Thymus (tissue), 11 donors: ENCODE results near the gene TBC1D5. TPM values are rescaled to one million over a fixed set of nuclear protein-coding genes. Genes with fewer than 3 reads are reported as not detected.

ENCODE experiments used
- DNase-seq, 9 donors: peaks; one replicate each; pipeline ENCODE4 v3.0.0-alpha.2; 2013; ENCODE audit warnings: low spot score in 9 of 9, low read depth in 6 of 9, missing footprints in 1 of 9
- H3K27ac ChIP-seq, 2 donors: one replicate each; pipeline ENCODE4 v1.5.1; 2013; ENCODE audit warnings: control low read depth in 1 of 2, low read depth in 1 of 2, low read length in 1 of 2, mild to moderate bottlenecking in 1 of 2, moderate library complexity in 1 of 2
- H3K27me3 ChIP-seq, 2 donors: one replicate each; pipeline ENCODE4 v1.5.1; 2013; ENCODE audit warnings: low read length in 1 of 2; ENCODE audit not compliant: control insufficient read depth in 2 of 2, insufficient read depth in 1 of 2
- H3K36me3 ChIP-seq, 2 donors: one replicate each; pipeline ENCODE4 v1.5.1; 2013; ENCODE audit warnings: low read length in 1 of 2, mild to moderate bottlenecking in 1 of 2, moderate library complexity in 1 of 2; ENCODE audit not compliant: control insufficient read depth in 2 of 2, insufficient read depth in 2 of 2
- H3K4me1 ChIP-seq, 2 donors: one replicate each; pipeline ENCODE4 v1.5.1; 2013; ENCODE audit warnings: low read length in 2 of 2; ENCODE audit not compliant: control insufficient read depth in 2 of 2, insufficient read depth in 2 of 2
- H3K4me3 ChIP-seq, 2 donors: one replicate each; pipeline ENCODE4 v1.5.1; 2013; ENCODE audit warnings: low read length in 2 of 2, control low read depth in 1 of 2, mild to moderate bottlenecking in 1 of 2
- H3K9me3 ChIP-seq, 2 donors: one replicate each; pipeline ENCODE4 v1.5.1; 2013; ENCODE audit warnings: low read length in 1 of 2, mild to moderate bottlenecking in 1 of 2; ENCODE audit not compliant: control insufficient read depth in 2 of 2, insufficient read depth in 1 of 2
- WGBS: extraction: QIAGEN DNeasy Blood & Tissue Kit; methylation state at CpG from one replicate; pipeline ENCODE4 v1.1.7; 2013; 5-methylcytosine and 5-hydroxymethylcytosine counted together
- polyA plus RNA-seq: library from polyadenylated mRNA; stranded (reverse); fragments of 200-250 nt; gene quantifications from one replicate; pipeline ENCODE4 v1.2.3, GENCODE V29; 2013
- total RNA-seq: library from RNA; stranded (reverse); fragments of 120-200 nt; gene quantifications from one replicate; pipeline ENCODE4 v1.2.4, GENCODE V29; 2013
- donor health status: healthy.

TBC1D5 gene
- total and polyA plus RNA-seq, 2 donors, result 8.9 to 37.3 TPM

DNA sequence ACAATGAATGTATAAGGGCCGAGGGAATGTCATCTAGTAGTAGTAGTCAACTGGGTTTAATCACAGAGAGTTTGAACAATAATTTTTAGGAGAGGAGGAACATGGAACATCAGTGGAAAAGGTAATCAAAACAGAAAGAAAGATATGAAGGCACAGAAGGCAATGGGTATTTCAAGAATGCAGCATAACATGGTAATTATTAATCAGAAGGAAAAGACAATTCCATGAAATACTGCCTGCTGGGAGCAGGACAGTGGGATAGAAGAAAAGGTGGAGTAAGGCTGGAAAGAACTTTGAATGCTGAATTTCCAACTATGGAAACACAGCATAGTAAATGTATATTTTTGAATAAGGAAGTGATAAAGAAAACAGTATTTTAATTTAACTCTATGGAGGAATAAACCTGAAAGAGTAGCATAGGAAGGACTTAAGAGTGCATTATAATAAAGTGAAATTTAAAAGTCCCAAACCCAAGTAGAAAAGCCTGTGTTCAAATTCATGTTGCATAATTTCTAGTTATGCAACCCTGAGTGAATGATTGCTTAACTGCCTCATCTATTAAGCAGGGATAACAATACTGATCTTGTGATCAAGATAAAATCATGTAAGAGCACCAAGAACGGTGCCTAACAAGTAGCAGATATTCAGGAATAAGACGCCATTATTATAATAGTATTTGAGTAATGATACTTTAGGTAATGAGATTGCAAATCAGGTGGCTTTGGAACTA, 357.7 kb downstream of the TBC1D5 start:
- no peaks in the 10 kb centered on the region for H3K4me1 ChIP-seq
- H3K27me3 ChIP-seq, result no peaks in the 10 kb centered on the region
- H3K36me3 ChIP-seq, result no peaks in the 10 kb centered on the region
- H3K4me3 ChIP-seq, result no peak overlapping the region
- H3K27ac ChIP-seq, result no peak overlapping the region
- DNase-seq, result no peak
- WGBS, result 86% methylated on average over 3 of the region's 3 CpGs
- H3K9me3 ChIP-seq, result no peaks in the 10 kb centered on the region

- Histone ChIP-seq H3K27me3 (no peaks in the 10 kb centered on the region), H3K36me3 (peaks cover 0 to 6% of the 10 kb centered on the region in 2 donors)
- 99% methylated on average over 1 of the region's 1 CpG for WGBS
Measured at GRCh38 chr3:17373304-17373703, 369.1 kb downstream of the TBC1D5 start.

GRCh38 chr3:17372362-17373210, 369.8 kb downstream of the TBC1D5 start:
- DNase-seq, result no peak
- Histone ChIP-seq H3K36me3 (peaks cover 0 to 6% of the 10 kb centered on the region in 2 donors), H3K4me3 (no peak overlapping the region), H3K27me3 (no peaks in the 10 kb centered on the region), H3K27ac (no peak overlapping the region), H3K4me1 (no peaks in the 10 kb centered on the region), H3K9me3 (no peaks in the 10 kb centered on the region)
- WGBS, result 98% methylated on average over 4 of the region's 4 CpGs

More at GRCh38 chr3:17373304-17373703, 369.1 kb downstream of the TBC1D5 start:
- DNase-seq, result no peak
- Histone ChIP-seq H3K27ac (no peak overlapping the region), H3K4me1 (no peaks in the 10 kb centered on the region), H3K4me3 (no peak overlapping the region), H3K9me3 (no peaks in the 10 kb centered on the region)

DNA sequence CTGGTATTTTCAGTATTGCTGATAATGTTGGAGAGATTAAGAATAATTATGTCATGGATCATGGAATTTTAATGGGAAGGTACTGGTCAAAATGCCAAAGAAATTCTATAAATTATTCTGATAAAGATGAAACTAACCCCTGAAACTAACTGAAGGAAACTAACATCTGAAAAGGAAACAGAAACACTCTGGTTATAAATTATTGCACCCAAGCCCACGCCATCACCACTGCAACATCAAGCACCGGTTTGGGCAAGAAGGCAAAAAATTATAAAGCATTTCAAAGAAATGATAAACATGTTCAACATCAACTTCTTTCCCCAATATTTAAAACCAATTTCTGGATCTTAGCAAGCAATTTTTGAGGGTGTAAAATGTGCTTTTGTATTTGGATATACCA, 372.5 kb downstream of the TBC1D5 start:
- no peaks in the 10 kb centered on the region for H3K27me3 ChIP-seq
- H3K36me3 ChIP-seq, result peaks cover 0 to 6% of the 10 kb centered on the region in 2 donors
- no peak overlapping the region for H3K4me3 ChIP-seq
- 78% methylated on average over 2 of the region's 2 CpGs for WGBS
- no peak for DNase-seq
- H3K9me3 ChIP-seq, result no peaks in the 10 kb centered on the region
- H3K4me1 ChIP-seq, result no peaks in the 10 kb centered on the region
- H3K27ac ChIP-seq, result no peak overlapping the region

- Histone ChIP-seq H3K4me1 (no peaks in the 10 kb centered on the region), H3K4me3 (no peak overlapping the region), H3K27me3 (no peaks in the 10 kb centered on the region), H3K9me3 (no peaks in the 10 kb centered on the region), H3K36me3 (peaks cover 0 to 6% of the 10 kb centered on the region in 2 donors), H3K27ac (no peak overlapping the region)
- 100% methylated on average over 1 of the region's 1 CpG for WGBS
- DNase-seq, result no peak
Measured at GRCh38 chr3:17367171-17367570, 375.3 kb downstream of the TBC1D5 start.

DNA sequence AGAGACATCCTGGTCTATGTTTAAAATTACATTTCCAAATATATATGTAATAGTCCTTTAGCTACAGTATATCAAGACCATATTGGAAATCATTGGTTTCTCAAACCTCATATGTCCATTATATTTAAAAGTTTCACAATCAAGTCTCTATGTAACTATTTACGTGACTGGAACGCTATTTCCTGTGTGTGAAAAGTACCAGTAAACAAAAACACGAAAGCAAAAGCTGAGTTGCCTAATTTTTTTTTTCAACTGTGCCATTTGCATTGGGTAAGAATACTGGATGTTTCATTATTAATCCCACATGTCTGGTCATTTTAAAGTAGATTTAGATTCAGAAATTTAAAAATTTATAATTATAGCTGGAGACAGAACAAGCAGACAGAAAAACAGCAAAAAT, 381.4 kb downstream of the TBC1D5 start:
- Histone ChIP-seq H3K4me3 (no peak overlapping the region), H3K27me3 (no peaks in the 10 kb centered on the region), H3K9me3 (no peaks in the 10 kb centered on the region), H3K27ac (no peak overlapping the region), H3K4me1 (no peaks in the 10 kb centered on the region), H3K36me3 (no peaks in the 10 kb centered on the region)
- DNase-seq, result no peak
- WGBS, result 95% methylated on average over 3 of the region's 3 CpGs

- Histone ChIP-seq H3K36me3 (no peaks in the 10 kb centered on the region), H3K9me3 (no peaks in the 10 kb centered on the region), H3K27ac (no peak overlapping the region), H3K4me3 (no peak overlapping the region), H3K4me1 (no peaks in the 10 kb centered on the region), H3K27me3 (no peaks in the 10 kb centered on the region)
- DNase-seq, result no peak
- 90% methylated on average over 1 of the region's 1 CpG for WGBS
Measured at GRCh38 chr3:17359911-17360310, 382.5 kb downstream of the TBC1D5 start.

- H3K27me3 ChIP-seq, result no peaks in the 10 kb centered on the region
- 98% methylated on average over 5 of the region's 5 CpGs for WGBS
- H3K27ac ChIP-seq, result no peak overlapping the region
Measured at GRCh38 chr3:17357035-17357710, 385.3 kb downstream of the TBC1D5 start.

GRCh38 chr3:17356585-17356984, 385.8 kb downstream of the TBC1D5 start:
- no peak for DNase-seq
- Histone ChIP-seq H3K4me3 (no peak overlapping the region), H3K27ac (no peak overlapping the region), H3K9me3 (no peaks in the 10 kb centered on the region), H3K4me1 (no peaks in the 10 kb centered on the region), H3K27me3 (no peaks in the 10 kb centered on the region), H3K36me3 (no peaks in the 10 kb centered on the region)

More at GRCh38 chr3:17357035-17357710, 385.3 kb downstream of the TBC1D5 start:
- Histone ChIP-seq H3K4me3 (no peak overlapping the region), H3K36me3 (no peaks in the 10 kb centered on the region), H3K4me1 (no peaks in the 10 kb centered on the region), H3K9me3 (no peaks in the 10 kb centered on the region)
- no peak for DNase-seq
